Activated B cell treated with CpG ODN at 0.5 μM for 24 hours (primary cell): ENCODE measurements around the gene CNTNAP5. TPM values are rescaled to one million over a fixed set of nuclear protein-coding genes. Genes with fewer than 3 reads are reported as not detected.

Source experiments
- ATAC-seq: fragments of 200-7000 bp; cut with Tn5 transposase; one replicate; pipeline ENCODE4 v1.10.0; 2021; ENCODE audit warnings: low read depth, mild to moderate bottlenecking, moderate library complexity
- CTCF ChIA-PET: fragments of 350-600 bp; sonication (Branson Sonifier 250); formaldehyde crosslinking; loops from one replicate; lab custom pipeline; 2021; ENCODE audit warnings: antibody characterized with exemption; lab: Charles Lee
- POLR2A ChIA-PET: fragments of 350-600 bp; sonication (Branson Sonifier 250); formaldehyde crosslinking; loops from one replicate; lab custom pipeline; 2021; ENCODE audit warnings: antibody characterized with exemption; lab: Charles Lee
- DNase-seq: peaks from one replicate; pipeline ENCODE4 v3.0.0; 2022
- H3K27ac Mint-ChIP-seq: one replicate; pipeline ENCODE4 v1.8.0; 2020; ENCODE audit warnings: mixed read lengths
- H3K27me3 Mint-ChIP-seq: one replicate; pipeline ENCODE4 v1.8.0; 2021; ENCODE audit warnings: mixed read lengths
- H3K36me3 Mint-ChIP-seq: one replicate; pipeline ENCODE4 v1.8.0; 2021; ENCODE audit warnings: low read depth, mixed read lengths
- H3K4me1 Mint-ChIP-seq: one replicate; pipeline ENCODE4 v1.8.0; 2021; ENCODE audit warnings: mixed read lengths
- H3K4me3 Mint-ChIP-seq: one replicate; pipeline ENCODE4 v1.8.0; 2020; ENCODE audit warnings: mild to moderate bottlenecking, mixed read lengths
- H3K9me3 Mint-ChIP-seq: one replicate; pipeline ENCODE4 v1.8.0; 2020; ENCODE audit warnings: mixed read lengths
- intact Hi-C: fragments of 100-400 bp; cut with micrococcal nuclease; formaldehyde crosslinking; loops from one replicate; pipeline ENCODE4 v1.15.1; 2024
- total RNA-seq: library from RNA; stranded (reverse); gene quantifications from 2 replicates; pipeline ENCODE4 v1.2.3, GENCODE V29; 2022
- TF ChIP-seq, protein P1 (sequence below): fragments of 200-600 bp; IDR thresholded peaks from one replicate; pipeline ENCODE4 v1.8.0; 2022; ENCODE audit warnings: antibody characterized with exemption, mild to moderate bottlenecking

CNTNAP5 gene
- total RNA-seq, 1 donor from 2014 or later: not detected

DNA sequence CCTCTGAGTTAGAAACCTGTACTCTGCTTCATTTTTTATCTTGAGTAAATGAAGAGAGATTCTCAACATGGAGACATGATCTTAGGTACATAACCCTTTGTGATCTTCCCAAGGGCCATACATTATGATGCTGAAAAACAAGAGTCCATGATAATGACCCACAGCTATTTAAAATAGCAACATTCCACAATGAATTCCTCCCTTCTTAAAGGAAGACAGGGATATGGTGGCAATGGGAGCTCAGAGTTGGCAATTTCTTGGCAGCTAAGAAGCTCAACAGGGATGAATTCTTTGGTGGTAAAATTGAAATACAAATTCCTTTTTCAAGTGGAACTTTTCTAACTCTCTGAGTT is 638.5 kb downstream of the CNTNAP5 start:
- no peaks in the 10 kb centered on the region for H3K36me3 Mint-ChIP-seq
- H3K4me1 Mint-ChIP-seq: no peaks in the 10 kb centered on the region
- intact Hi-C loops: no loop called here
- ChIA-PET CTCF (no interaction called here), POLR2A (no interaction called here)
- H3K9me3 Mint-ChIP-seq: peaks cover 8% of the 10 kb centered on the region
- H3K27me3 Mint-ChIP-seq: no peaks in the 10 kb centered on the region
- TF ChIP-seq, protein P1, sequence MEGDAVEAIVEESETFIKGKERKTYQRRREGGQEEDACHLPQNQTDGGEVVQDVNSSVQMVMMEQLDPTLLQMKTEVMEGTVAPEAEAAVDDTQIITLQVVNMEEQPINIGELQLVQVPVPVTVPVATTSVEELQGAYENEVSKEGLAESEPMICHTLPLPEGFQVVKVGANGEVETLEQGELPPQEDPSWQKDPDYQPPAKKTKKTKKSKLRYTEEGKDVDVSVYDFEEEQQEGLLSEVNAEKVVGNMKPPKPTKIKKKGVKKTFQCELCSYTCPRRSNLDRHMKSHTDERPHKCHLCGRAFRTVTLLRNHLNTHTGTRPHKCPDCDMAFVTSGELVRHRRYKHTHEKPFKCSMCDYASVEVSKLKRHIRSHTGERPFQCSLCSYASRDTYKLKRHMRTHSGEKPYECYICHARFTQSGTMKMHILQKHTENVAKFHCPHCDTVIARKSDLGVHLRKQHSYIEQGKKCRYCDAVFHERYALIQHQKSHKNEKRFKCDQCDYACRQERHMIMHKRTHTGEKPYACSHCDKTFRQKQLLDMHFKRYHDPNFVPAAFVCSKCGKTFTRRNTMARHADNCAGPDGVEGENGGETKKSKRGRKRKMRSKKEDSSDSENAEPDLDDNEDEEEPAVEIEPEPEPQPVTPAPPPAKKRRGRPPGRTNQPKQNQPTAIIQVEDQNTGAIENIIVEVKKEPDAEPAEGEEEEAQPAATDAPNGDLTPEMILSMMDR: no peak
- ATAC-seq (no peak), DNase-seq (no peak)
- no peak overlapping the region for H3K27ac Mint-ChIP-seq
- no peak overlapping the region for H3K4me3 Mint-ChIP-seq

DNA sequence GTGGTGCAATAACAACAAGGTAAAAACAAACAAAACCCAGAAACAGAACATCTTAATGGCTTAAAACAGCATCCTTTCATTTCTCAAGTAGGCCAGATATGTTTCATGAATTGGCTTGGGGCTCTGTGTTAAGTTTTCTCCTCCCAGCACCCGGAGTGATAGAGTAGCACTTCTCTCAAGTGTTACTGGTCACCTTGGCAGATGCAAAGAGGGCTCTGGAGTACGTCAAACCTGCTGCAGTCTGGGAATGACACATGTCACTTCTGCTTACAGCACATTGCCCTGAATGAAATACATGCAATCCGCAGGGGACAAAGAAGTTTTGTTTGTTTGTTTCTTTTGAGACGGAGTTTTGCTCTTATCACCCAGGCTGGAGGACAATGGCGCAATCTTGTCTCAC is 639.3 kb downstream of the CNTNAP5 start:
- Mint-ChIP-seq H3K27me3 (no peaks in the 10 kb centered on the region), H3K4me1 (no peaks in the 10 kb centered on the region), H3K4me3 (no peak overlapping the region), H3K9me3 (peaks cover 8% of the 10 kb centered on the region), H3K27ac (no peak overlapping the region), H3K36me3 (no peaks in the 10 kb centered on the region)
- ChIA-PET CTCF (no interaction called here), POLR2A (no interaction called here)
- ATAC-seq (no peak), DNase-seq (no peak)
- TF ChIP-seq, protein P1: no peak
- intact Hi-C loops: no loop called here

DNA sequence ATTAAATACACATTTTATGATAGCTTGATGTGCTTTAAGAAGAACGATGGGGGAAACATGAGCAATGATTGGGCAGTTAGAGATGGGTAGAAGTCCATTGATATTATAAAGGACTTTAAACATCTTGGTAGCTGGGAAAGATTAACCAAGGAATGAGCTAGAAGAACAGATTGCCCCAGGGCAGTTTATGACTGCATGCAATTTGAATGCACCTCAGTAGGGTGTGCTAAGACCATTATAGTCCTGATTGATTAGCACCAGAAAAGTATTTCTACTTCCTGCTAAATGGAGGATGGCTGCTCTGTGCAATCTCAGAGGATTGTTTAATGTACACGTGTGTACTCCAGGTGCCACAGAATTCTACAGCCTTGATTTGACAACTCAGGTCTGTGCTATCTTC is 641.9 kb downstream of the CNTNAP5 start:
- ChIA-PET POLR2A (no interaction called here), CTCF (no interaction called here)
- no peaks in the 10 kb centered on the region for H3K4me1 Mint-ChIP-seq
- H3K4me3 Mint-ChIP-seq: no peak overlapping the region
- intact Hi-C loops: no loop called here
- ATAC-seq (no peak), DNase-seq (no peak)
- H3K36me3 Mint-ChIP-seq: no peaks in the 10 kb centered on the region
- H3K27ac Mint-ChIP-seq: no peak overlapping the region
- TF ChIP-seq, protein P1: no peak
- H3K9me3 Mint-ChIP-seq: peaks cover 9% of the 10 kb centered on the region
- no peaks in the 10 kb centered on the region for H3K27me3 Mint-ChIP-seq

DNA sequence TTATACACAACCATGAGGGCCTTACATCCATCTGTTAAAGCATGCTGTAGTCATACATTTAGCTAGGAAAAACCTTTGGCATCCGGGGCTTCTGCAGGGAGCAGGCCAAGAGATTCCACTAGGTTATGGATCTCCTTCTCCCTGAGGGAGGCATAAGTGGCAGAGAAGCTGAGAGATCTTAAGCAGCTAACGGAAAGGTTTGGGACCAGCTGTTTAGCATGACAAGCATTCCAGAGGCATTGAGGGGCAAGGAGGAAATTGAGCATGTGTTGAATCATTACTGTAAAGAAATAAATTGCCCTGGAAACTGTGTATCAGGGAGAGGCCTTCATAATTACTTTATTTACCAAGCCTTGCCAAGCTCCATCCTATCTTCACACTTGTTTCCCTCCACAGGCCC is 643.1 kb downstream of the CNTNAP5 start:
- no peaks in the 10 kb centered on the region for H3K4me1 Mint-ChIP-seq
- POLR2A ChIA-PET: no interaction called here
- ATAC-seq (no peak), DNase-seq (no peak)
- intact Hi-C loops: no loop called here
- H3K27me3 Mint-ChIP-seq: no peaks in the 10 kb centered on the region
- no peak overlapping the region for H3K27ac Mint-ChIP-seq
- TF ChIP-seq, protein P1: no peak
- no peak overlapping the region for H3K4me3 Mint-ChIP-seq
- H3K9me3 Mint-ChIP-seq: peaks cover 9% of the 10 kb centered on the region
- CTCF ChIA-PET: no interaction called here
- H3K36me3 Mint-ChIP-seq: no peaks in the 10 kb centered on the region

DNA sequence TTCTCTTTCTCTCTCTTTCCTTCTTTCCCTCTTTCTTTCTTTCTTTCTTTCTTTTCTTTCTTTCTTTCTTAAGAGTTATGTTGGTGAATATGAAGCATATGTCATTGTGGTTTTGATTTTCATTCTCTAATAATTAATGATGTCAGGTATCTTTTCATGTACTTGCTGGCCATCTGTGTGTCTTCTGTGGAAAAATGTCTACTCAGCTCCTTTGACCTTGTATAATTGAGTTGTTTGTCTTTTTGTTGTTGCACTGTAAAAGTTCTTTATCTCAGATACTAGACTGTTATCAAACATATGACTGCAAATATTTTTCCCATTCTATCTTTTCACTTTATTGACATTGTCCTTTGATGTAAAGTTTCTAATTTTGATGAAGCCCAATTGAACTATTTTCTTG is 645.1 kb downstream of the CNTNAP5 start:
- H3K4me1 Mint-ChIP-seq: no peaks in the 10 kb centered on the region
- peaks cover 9% of the 10 kb centered on the region for H3K9me3 Mint-ChIP-seq
- TF ChIP-seq, protein P1: no peak
- DNase-seq (no peak), ATAC-seq (no peak)
- POLR2A ChIA-PET: no interaction called here
- no peak overlapping the region for H3K27ac Mint-ChIP-seq
- intact Hi-C loops: no loop called here
- H3K4me3 Mint-ChIP-seq: no peak overlapping the region
- H3K36me3 Mint-ChIP-seq: no peaks in the 10 kb centered on the region
- CTCF ChIA-PET: no interaction called here
- no peaks in the 10 kb centered on the region for H3K27me3 Mint-ChIP-seq
